ENCODE measurements around the gene NR1D1.

NR1D1 gene

DNA sequence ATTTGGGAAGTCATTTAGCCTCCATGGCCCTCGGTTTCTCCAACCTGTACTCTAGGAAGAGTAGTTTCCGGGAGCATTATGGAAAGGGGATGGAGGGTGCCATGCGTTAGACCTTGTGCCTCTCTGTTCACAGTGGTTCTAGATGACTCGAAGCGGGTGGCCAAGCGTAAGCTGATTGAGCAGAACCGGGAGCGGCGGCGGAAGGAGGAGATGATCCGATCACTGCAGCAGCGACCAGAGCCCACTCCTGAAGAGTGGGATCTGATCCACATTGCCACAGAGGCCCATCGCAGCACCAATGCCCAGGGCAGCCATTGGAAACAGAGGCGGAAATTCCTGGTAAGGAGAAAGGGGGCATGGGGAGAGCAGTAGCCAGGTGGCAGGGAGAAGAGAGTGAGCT is 15.9 kb downstream of the NR1D1 start:
- DNase-seq (ENCODE audit: low read depth in 1 of 2, low spot score in 1 of 2): no peak
- no peak for TF ChIP-seq POLR2AphosphoS5 (IDR thresholded peaks at IDR 0.05; ENCODE audit: low read depth)
- TF ChIP-seq GABPA (IDR thresholded peaks at IDR 0.05; ENCODE audit: low read depth): no peak
- no peak for TF ChIP-seq SPI1 (IDR thresholded peaks at IDR 0.05; ENCODE audit: borderline replicate concordance, low read depth)
- TF ChIP-seq, protein P1, sequence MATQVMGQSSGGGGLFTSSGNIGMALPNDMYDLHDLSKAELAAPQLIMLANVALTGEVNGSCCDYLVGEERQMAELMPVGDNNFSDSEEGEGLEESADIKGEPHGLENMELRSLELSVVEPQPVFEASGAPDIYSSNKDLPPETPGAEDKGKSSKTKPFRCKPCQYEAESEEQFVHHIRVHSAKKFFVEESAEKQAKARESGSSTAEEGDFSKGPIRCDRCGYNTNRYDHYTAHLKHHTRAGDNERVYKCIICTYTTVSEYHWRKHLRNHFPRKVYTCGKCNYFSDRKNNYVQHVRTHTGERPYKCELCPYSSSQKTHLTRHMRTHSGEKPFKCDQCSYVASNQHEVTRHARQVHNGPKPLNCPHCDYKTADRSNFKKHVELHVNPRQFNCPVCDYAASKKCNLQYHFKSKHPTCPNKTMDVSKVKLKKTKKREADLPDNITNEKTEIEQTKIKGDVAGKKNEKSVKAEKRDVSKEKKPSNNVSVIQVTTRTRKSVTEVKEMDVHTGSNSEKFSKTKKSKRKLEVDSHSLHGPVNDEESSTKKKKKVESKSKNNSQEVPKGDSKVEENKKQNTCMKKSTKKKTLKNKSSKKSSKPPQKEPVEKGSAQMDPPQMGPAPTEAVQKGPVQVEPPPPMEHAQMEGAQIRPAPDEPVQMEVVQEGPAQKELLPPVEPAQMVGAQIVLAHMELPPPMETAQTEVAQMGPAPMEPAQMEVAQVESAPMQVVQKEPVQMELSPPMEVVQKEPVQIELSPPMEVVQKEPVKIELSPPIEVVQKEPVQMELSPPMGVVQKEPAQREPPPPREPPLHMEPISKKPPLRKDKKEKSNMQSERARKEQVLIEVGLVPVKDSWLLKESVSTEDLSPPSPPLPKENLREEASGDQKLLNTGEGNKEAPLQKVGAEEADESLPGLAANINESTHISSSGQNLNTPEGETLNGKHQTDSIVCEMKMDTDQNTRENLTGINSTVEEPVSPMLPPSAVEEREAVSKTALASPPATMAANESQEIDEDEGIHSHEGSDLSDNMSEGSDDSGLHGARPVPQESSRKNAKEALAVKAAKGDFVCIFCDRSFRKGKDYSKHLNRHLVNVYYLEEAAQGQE (IDR thresholded peaks at IDR 0.05; ENCODE audit: insufficient replicate concordance, low read depth): no peak
- TF ChIP-seq, protein P2, sequence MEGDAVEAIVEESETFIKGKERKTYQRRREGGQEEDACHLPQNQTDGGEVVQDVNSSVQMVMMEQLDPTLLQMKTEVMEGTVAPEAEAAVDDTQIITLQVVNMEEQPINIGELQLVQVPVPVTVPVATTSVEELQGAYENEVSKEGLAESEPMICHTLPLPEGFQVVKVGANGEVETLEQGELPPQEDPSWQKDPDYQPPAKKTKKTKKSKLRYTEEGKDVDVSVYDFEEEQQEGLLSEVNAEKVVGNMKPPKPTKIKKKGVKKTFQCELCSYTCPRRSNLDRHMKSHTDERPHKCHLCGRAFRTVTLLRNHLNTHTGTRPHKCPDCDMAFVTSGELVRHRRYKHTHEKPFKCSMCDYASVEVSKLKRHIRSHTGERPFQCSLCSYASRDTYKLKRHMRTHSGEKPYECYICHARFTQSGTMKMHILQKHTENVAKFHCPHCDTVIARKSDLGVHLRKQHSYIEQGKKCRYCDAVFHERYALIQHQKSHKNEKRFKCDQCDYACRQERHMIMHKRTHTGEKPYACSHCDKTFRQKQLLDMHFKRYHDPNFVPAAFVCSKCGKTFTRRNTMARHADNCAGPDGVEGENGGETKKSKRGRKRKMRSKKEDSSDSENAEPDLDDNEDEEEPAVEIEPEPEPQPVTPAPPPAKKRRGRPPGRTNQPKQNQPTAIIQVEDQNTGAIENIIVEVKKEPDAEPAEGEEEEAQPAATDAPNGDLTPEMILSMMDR (IDR thresholded peaks at IDR 0.05; ENCODE audit: insufficient read depth, low read length): no peak
- Histone ChIP-seq H3K4me3 (replicated peaks; ENCODE audit: insufficient read depth, low read length) (no peak overlapping the region), H3K27me3 (ENCODE audit: insufficient read depth, poor library complexity, severe bottlenecking) (no peaks in the 10 kb centered on the region), H3K27ac (replicated peaks) (no peak overlapping the region)

DNA sequence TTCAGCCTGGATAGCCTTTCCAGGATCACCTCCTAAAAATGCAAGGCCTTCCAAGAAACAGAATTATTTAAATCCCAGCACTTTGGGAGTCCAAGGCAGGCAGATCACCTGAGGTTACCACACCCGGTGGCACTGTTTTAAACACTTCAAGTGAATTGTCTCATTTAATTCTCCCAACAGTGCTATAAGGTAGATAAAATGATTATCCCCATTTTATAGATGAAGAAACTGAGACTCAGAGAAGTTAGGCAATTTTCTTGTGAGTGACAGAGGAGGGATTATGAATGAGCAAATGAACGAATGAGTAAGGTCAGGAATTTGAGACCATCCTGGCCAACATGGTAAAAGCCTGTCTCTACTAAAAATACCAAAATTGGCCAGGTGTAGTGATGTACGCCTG is 20.8 kb downstream of the NR1D1 start:
- Histone ChIP-seq H3K27me3 (ENCODE audit: insufficient read depth, poor library complexity, severe bottlenecking) (no peaks in the 10 kb centered on the region), H3K4me3 (replicated peaks; ENCODE audit: insufficient read depth, low read length) (no peak overlapping the region), H3K27ac (replicated peaks) (no peak overlapping the region)
- DNase-seq (ENCODE audit: low read depth in 1 of 2, low spot score in 1 of 2): no peak
- TF ChIP-seq GABPA (IDR thresholded peaks at IDR 0.05; ENCODE audit: low read depth): no peak
- no peak for TF ChIP-seq POLR2AphosphoS5 (IDR thresholded peaks at IDR 0.05; ENCODE audit: low read depth)
- TF ChIP-seq, protein P2 (IDR thresholded peaks at IDR 0.05; ENCODE audit: insufficient read depth, low read length): no peak
- TF ChIP-seq, protein P1 (IDR thresholded peaks at IDR 0.05; ENCODE audit: insufficient replicate concordance, low read depth): no peak
- no peak for TF ChIP-seq SPI1 (IDR thresholded peaks at IDR 0.05; ENCODE audit: borderline replicate concordance, low read depth)

DNA sequence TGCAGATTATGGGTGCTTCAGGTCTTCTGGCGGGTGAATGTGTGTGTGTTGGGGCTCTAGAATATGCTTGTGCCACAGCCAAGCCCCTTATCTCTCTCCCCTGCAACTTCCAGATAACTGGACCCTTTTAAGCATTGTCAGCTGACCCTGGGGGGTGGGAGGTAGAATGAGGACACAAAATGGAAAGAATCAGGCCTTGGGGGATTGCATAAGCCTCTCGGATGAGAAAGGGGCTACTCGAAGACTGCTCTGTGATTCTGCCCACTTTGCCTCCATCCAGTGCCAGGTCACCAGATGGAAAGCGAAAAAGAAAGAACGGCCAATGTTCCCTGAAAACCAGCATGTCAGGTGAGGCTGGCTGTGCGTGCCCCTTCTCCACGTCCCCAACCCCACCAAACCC is 23.8 kb downstream of the NR1D1 start:
- peak overlapping the region; percentile 80; the same call in 1 of the 2 replicates for H3K27ac ChIP-seq (replicated peaks)
- TF ChIP-seq POLR2AphosphoS5 (IDR thresholded peaks at IDR 0.05; ENCODE audit: low read depth) (no peak), SPI1 (IDR thresholded peaks at IDR 0.05; ENCODE audit: borderline replicate concordance, low read depth) (no peak), GABPA (IDR thresholded peaks at IDR 0.05; ENCODE audit: low read depth) (no peak)
- TF ChIP-seq, protein P1 (IDR thresholded peaks at IDR 0.05; ENCODE audit: insufficient replicate concordance, low read depth): no peak
- TF ChIP-seq, protein P2 (IDR thresholded peaks at IDR 0.05; ENCODE audit: insufficient read depth, low read length): no peak
- DNase-seq (ENCODE audit: low read depth in 1 of 2, low spot score in 1 of 2): no peak
- no peak overlapping the region for H3K4me3 ChIP-seq (replicated peaks; ENCODE audit: insufficient read depth, low read length)
- no peaks in the 10 kb centered on the region for H3K27me3 ChIP-seq (ENCODE audit: insufficient read depth, poor library complexity, severe bottlenecking)

All from HL-60 (cell line).